Fibroblast of skin of back (primary cell): Measurements from ENCODE around the gene P4HA2.
A peak's percentile ranks its signal among the peaks of the same experiment; 100 is the strongest.

Source experiments
- DNase-seq: peaks from one replicate; pipeline ENCODE4 v3.0.0-alpha.2; 2013

P4HA2 gene

GRCh38 chr5:132264546-132265335, 37.1 kb upstream of the P4HA2 start:
- DNase-seq: no peak

GRCh38 chr5:132263548-132264261, 36.1 kb upstream of the P4HA2 start:
- DNase-seq: peak; percentile 92

- no peak for DNase-seq
Measured at GRCh38 chr5:132262882-132263547, 35.4 kb upstream of the P4HA2 start.

GRCh38 chr5:132261881-132262845, 34.5 kb upstream of the P4HA2 start:
- DNase-seq: no peak

- DNase-seq: peak; percentile 80
Measured at GRCh38 chr5:132260714-132261551, 33.3 kb upstream of the P4HA2 start.

- no peak for DNase-seq
Measured at GRCh38 chr5:132260051-132260450, 32.4 kb upstream of the P4HA2 start.

- DNase-seq: peak; percentile 87
Measured at GRCh38 chr5:132259069-132259851, 31.6 kb upstream of the P4HA2 start.

- peak; percentile 70 for DNase-seq
Measured at GRCh38 chr5:132258102-132259068, 30.7 kb upstream of the P4HA2 start.

GRCh38 chr5:132257131-132258101, 29.8 kb upstream of the P4HA2 start, which contains the start of gene PDLIM4:
Gene PDLIM4, plus strand, starts transcription at chr5:132257696. Its CDS starts 39 bp downstream, at chr5:132257735.
- DNase-seq: peak; percentile 65

GRCh38 chr5:132256783-132257130, 29.1 kb upstream of the P4HA2 start:
- no peak for DNase-seq

- no peak for DNase-seq
Measured at GRCh38 chr5:132256086-132256782, 28.6 kb upstream of the P4HA2 start.

- DNase-seq: no peak
Measured at GRCh38 chr5:132254321-132254977, 26.8 kb upstream of the P4HA2 start.

GRCh38 chr5:132253452-132254320, 26.0 kb upstream of the P4HA2 start:
- DNase-seq: no peak

- DNase-seq: no peak
Measured at GRCh38 chr5:132253008-132253441, 25.4 kb upstream of the P4HA2 start.

- no peak for DNase-seq
Measured at GRCh38 chr5:132251220-132251725, 23.6 kb upstream of the P4HA2 start.
